BJ (cell line): ENCODE data around the gene PSIP1. TPM values are rescaled to one million over a fixed set of nuclear protein-coding genes. Genes with fewer than 3 reads are reported as not detected.

Source experiments
- CTCF ChIA-PET: fragments of 350-600 bp; formaldehyde crosslinking; extraction: SDS; loops from one replicate; lab custom pipeline; 2021; ENCODE audit warnings: antibody characterized with exemption, inconsistent platforms; lab: Yijun Ruan, JAX
- POLR2A ChIA-PET: fragments of 300-600 bp; sonication (Branson Sonifier 250); formaldehyde crosslinking; extraction: SDS; loops from one replicate; lab custom pipeline; 2021; ENCODE audit warnings: antibody characterized with exemption; lab: Charles Lee
- DNase-seq: peaks from one replicate; pipeline ENCODE4 v3.0.0-alpha.2; 2011; ENCODE audit warnings: low read depth
- H3K27me3 ChIP-seq: 2 replicates; pipeline ENCODE4 v1.6.0; 2011; ENCODE audit warnings: low read length; ENCODE audit not compliant: control insufficient read depth, insufficient read depth
- H3K36me3 ChIP-seq: 2 replicates; pipeline ENCODE4 v1.5.1; 2011; ENCODE audit warnings: low read length; ENCODE audit not compliant: control insufficient read depth, insufficient read depth
- H3K4me3 ChIP-seq: 2 replicates; pipeline ENCODE4 v1.5.1; 2011; ENCODE audit warnings: low read depth, mild to moderate bottlenecking, control low read depth, low read length
- CTCF ChIP-seq: IDR thresholded peaks from 2 replicates; pipeline ENCODE4 v1.5.1; 2011; ENCODE audit warnings: low read depth, mild to moderate bottlenecking, control low read depth, inconsistent platforms, low read length, moderate library complexity; ENCODE audit not compliant: insufficient read depth
- polyA plus RNA-seq: library from polyadenylated mRNA; depleted of rRNA; stranded (reverse); fragments of >200 nt; gene quantifications from 2 replicates; pipeline ENCODE4 v1.2.3, GENCODE V29; 2011

The PSIP1 gene
- polyA plus RNA-seq, 1 experiment = 10.2 TPM

GRCh38 chr9:15475923-15476536 lies 34.7 kb downstream of the PSIP1 start:
- ChIA-PET CTCF (interaction anchor here (0.7 to 1.8 kb wide), 2 partner anchors 9 to 16 kb away, joined by 3 to 10 read pairs; no protein-coding TSS in a partner anchor), POLR2A (no interaction called here)
- no peak for TF ChIP-seq CTCF
- no peak for DNase-seq
- Histone ChIP-seq H3K36me3 (0 out of 2 replicates have a peak, but pooled peaks cover 1% of the 10 kb centered on the region), H3K4me3 (no peak overlapping the region), H3K27me3 (no peaks in the 10 kb centered on the region)

- ChIA-PET CTCF (interaction anchor here (1.0 to 1.5 kb wide), 3 partner anchors 13 to 36 kb away, joined by 3 to 5 read pairs (median 4); no protein-coding TSS in a partner anchor), POLR2A (no interaction called here)
- Histone ChIP-seq H3K27me3 (no peaks in the 10 kb centered on the region), H3K36me3 (peaks cover 2% of the 10 kb centered on the region; the same call in 1 of the 2 replicates), H3K4me3 (no peak overlapping the region)
- TF ChIP-seq CTCF = no peak
- no peak for DNase-seq
Observed at GRCh38 chr9:15469862-15470261, 40.9 kb downstream of the PSIP1 start.

GRCh38 chr9:15469406-15469805 lies 41.4 kb downstream of the PSIP1 start:
- TF ChIP-seq CTCF = no peak
- Histone ChIP-seq H3K27me3 (no peaks in the 10 kb centered on the region), H3K4me3 (no peak overlapping the region), H3K36me3 (peaks cover 2% of the 10 kb centered on the region; the same call in 1 of the 2 replicates)
- DNase-seq = no peak
- ChIA-PET POLR2A (no interaction called here), CTCF (interaction anchor here (0.6 to 1.5 kb wide), 4 partner anchors 13 to 109 kb away, joined by 3 to 5 read pairs (median 4); no protein-coding TSS in a partner anchor)

DNA sequence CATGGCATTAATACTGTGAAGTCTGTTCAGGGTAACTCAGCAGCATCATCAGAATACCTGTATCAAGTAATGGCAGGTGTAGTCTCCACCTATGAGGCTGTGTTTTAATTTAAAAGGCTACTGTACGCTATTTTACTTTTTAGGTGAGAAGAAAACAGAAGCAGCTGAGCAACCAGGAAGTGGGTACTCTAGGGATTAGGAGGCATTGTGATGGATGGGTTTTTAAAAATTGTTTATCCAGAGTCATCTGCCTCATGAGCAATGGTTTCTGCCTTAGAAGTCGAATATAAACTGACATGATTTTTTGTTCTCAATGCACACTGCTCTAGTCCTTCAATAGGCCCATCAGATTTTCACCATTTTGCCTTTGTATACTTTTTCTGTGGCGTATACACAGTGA lies 42.6 kb downstream of the PSIP1 start:
- Histone ChIP-seq H3K27me3 (no peaks in the 10 kb centered on the region), H3K4me3 (no peak overlapping the region), H3K36me3 (peaks cover 2% of the 10 kb centered on the region; the same call in 1 of the 2 replicates)
- DNase-seq = no peak
- ChIA-PET POLR2A (no interaction called here), CTCF (no interaction called here)
- no peak for TF ChIP-seq CTCF

DNA sequence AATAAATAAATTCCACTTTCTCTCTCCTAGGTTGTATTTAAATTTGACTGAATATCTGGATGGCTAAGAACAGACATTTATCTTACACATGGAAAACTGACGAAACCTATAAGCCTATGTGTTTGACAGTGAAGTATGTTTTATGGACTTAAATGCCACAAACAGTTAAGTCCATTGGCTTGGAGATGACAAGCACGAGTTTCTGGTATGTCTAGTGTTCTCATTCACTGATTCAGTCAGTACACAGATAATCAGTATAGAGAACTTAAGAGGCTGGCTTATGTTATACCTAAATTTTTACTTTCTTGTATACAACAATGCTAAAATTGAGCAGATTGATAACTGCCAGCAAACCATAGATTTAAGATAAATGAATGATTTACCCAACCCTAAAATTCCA lies 49.2 kb downstream of the PSIP1 start:
- H3K27me3 ChIP-seq = no peaks in the 10 kb centered on the region
- ChIA-PET POLR2A (no interaction called here), CTCF (no interaction called here)
- no peak for DNase-seq
- H3K36me3 ChIP-seq = peaks cover 3% of the 10 kb centered on the region; the same call in 1 of the 2 replicates
- no peak overlapping the region for H3K4me3 ChIP-seq
- no peak for TF ChIP-seq CTCF
